HG02981 (cell line): ENCODE data around the gene CSTB.

Experiments used
- ATAC-seq: cut with Tn5 transposase; IDR thresholded peaks from one replicate; pipeline ENCODE4 v1.9.1; 2021; ENCODE audit warnings: mild to moderate bottlenecking, moderate library complexity; ENCODE audit not compliant: unreplicated experiment

The CSTB gene

GRCh38 chr21:43811262-43812105, 35.4 kb upstream of the CSTB start:
- no peak for ATAC-seq

DNA sequence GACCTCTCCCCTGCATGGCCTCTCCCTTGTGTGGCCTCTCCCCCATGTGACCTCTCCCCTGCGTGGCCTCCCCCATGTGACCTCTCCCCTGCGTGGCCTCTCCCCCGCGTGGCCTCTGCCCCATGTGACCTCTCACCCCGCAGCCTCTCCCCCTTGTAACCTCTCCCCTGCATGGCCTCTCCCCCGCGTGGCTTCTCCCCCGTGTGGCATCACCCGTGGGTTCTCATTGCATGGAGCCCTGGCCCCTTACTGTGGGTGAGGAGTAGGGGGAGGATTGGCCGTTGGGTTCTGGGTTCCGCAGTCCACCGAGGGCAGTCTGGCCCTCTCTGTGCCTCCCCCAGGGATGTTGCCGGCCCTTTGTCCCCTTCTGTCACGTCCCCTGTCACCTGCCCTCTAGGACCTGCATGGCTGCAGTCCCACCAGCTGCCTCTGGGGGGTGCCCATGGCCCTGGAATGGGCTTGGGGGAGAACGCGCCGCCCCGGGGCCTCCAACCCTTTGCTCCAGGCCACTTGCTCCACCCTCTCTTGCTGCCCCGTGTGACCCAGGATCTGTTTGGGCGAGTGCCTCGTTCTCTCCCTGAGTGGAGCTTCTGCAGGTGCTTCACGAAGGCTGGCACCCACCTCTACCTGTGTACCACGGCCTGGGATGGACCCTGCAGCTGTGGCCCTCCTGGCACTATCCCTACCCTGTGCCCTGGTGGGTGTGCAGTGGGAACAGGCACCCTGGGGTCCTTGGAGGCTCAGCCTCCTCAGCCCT, 34.6 kb upstream of the CSTB start:
- peak; percentile 70 for ATAC-seq

DNA sequence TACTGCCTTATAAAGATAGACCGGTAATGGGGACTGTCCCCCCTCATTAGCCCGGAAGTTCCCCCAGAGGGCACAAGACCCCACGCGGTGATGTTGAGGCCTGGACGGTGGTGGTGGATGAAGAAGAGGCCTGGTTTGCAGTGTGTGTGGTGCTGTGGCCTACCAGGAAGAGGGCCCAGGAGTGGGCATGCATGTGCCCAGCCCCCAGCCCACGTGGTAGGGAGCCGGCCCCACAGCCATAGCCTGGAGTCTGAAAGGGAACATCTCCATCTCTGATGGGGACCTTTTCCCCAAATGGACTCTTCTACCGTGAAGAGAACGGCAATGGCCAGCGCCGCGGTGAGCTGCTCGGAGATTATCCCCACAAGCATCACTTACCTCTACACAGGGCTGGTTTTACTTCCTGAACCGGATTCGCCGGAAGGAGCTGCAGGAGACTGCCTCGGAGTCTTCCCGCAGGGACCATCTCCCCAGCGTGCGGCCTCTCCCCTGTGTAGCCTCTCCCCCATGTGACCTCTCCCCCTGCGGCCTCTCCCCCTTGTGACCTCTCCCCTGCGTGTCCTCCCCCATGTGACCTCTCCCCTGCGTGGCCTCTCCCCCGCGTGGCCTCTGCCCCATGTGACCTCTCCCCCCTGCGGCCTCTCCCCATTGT, 33.9 kb upstream of the CSTB start:
- no peak for ATAC-seq

GRCh38 chr21:43809346-43809799, 33.3 kb upstream of the CSTB start:
- no peak for ATAC-seq

GRCh38 chr21:43808832-43809251, 32.7 kb upstream of the CSTB start:
- no peak for ATAC-seq

- no peak for ATAC-seq
These were observed 32.3 kb upstream of the CSTB start for GRCh38 chr21:43808367-43808766.

DNA sequence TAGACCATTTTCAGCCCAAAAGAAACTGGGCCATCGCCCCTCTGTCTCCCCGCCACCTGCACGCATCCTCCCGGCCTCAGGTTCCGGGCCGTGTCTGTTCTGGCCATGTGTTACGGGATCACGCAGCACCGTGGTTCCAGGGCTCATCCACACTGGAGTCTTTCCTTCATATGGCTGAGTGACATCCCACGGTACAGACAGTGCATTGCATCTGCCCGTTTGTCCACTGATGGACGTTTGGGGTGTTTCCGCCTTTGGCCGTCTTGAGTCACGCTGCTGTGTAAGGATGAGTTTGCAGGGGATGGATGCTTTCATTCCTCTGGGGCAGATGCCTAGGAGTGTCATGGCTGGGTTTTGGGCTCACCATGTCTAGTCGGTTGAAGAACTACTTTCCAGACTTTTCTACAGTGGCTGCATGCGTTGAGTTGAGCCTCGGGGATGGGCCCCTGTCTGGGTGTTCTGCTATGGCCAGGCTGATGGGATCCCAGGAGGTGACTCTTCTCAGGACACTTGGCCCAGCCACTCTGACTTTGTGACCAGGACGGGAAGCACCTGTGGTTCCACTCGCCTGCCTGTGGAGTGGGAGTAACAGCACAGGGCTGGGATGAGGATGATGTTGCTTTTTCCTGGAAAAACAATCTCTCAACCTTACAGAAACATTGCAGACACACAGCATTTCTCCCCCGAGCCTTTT, 30.1 kb upstream of the CSTB start:
- no peak for ATAC-seq

DNA sequence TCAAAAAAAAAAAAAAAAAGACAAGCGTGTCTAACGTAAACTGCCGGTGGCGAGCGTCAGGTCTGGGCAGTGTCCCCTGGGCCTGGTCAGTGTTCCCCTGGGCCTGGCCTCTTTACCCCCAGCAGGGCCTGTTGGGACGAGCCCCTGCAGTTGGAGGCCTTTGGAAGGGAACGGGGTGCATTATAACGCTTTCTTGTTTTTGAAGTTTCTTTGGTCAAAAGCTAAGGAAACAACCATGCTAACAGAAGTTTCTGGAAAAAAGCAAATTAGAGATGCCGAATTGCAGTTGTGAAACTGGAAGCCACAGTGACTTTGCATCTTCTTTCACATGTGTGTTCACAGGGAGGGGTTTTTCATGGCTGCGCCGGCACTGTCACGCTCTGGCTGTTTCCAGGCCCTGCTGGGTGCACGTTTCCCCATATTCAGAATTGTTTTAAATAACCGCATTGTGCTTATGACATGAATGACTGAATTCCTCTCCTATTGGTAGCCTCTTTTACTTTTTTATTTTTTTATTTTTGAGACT, 29.2 kb upstream of the CSTB start:
- peak; percentile 79 for ATAC-seq

DNA sequence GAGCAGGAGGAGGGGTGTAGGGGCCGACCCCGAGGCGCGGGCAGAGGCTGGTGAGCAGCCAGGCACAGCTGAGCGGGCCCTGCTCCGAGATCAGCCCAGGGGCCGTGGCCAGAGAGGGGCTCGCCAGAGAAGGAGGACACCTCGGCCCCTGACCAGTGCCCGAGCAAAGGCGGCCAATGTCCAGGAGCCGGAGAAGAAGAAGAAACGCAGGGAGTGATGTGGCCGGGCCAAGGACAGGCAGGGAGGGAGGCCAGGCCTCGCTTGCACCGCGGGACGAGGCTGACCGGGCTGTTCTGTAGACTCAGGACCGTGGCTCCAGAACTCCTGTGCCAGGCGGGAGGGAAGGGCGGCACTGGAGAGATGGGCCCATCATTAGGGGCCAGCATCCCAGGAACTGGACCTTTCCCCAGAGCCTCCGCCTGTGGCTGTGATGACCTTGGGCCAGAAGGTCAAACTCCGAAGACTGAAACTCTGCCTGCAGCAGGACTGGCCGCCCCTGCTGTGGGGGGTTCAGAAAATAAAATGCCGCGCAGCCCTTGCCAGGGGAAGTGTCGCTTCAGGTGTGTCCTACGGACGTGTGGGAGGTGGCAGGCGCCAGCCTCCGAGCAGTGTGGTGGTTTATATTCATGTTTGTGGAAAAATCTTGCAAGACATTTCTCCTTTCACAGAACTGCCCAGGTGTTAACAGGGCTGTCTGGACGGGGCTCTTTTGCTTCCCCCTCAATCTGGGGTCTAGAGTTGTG, 27.6 kb upstream of the CSTB start:
- ATAC-seq: no peak

DNA sequence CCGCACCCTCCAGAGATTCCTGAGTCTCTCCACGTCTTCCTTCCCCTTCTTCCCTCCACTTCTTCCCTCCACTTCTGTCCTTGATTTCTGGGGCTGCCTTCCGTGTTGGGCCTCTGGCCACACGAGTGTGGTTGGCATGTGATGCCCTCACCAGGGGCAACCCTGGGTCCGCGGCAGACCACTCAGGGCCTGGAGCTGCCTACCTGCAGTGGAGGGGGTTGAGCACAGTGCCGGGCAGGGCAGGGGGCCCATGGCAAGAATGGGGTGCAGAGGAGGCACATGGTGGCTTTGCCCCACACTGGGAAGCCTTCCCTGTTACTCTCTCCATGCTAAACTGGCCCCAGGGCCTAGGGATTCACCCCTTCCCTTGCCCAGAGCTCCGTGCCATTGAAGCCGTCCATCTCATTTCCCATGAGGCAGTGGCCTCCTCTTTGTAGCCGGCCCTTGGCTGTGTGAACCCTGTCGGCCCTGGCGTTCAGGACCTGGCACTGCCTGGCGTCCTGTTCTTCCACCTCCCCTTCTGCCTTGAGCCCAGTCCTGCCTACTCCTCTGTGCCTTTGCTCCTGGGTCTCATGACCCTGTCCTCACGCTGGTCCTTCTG, 26.7 kb upstream of the CSTB start:
- no peak for ATAC-seq

- ATAC-seq: no peak
These were observed 25.1 kb upstream of the CSTB start for GRCh38 chr21:43801006-43801783.

- no peak for ATAC-seq
These were observed 24.5 kb upstream of the CSTB start for GRCh38 chr21:43800566-43800965.

GRCh38 chr21:43800124-43800523, 24.0 kb upstream of the CSTB start:
- ATAC-seq: no peak

DNA sequence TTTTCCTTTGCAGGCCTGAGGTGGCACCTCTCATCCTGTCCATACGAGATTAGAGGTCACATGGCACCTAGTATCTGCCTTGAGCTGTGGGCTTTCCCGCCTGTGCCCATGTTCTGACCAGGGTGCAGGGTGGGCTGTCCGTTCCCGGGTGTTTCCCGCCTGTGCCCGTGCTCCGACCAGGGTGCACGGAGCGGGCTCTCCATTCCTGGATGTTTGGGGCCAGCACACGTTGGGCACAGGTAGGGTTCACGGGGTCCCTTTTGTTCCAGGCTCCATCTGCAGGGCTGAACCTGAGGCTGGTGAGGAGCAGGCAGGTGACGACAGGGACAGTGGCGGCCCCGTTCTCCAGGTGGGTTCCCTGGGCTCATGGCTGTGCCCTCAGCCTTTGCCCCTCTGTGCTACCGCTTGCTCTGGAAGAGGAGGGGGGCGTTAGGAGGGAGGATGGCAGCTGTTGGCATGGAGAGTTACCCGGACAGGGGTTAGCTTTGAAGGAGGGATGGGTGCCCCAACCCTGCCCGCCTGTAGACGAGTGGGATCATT, 23.3 kb upstream of the CSTB start:
- ATAC-seq: no peak

DNA sequence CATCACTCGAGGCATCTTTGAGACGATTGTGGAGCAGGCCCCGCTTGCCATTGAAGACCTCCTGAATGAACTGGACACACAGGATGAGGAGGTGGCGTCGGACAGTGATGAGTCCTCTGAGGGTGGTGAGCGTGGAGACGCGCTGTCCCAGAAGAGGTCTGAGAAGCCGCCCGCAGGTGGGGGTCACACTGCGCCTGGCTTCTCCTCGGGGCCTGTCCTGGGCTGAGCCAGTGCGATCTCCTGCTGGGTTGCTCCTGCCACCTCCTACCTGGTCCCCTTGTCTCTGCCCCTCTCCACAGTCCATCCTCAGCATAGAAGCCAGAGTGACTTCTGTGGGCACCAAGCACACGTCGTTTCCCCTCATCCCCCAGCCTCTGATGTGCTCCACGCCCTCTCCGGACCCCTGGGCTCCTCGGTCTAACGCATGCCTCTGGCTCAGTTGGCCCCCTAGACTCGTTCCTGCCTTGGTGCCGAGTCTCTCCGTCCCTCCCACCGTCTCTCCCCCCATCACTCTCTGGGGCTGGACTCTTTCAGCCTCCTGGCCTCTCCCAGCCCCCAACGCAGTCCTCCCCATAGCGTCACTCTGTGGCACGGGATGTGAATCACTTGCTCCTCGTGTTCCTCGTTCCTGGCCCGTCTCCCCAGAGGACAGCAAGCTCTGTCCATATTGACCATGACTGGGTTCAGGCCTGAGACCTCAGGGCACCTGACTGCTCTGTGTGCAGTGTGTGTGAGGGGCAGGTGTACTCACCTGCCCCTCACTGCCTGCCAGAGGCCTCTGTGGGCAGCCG, 22.0 kb upstream of the CSTB start:
- ATAC-seq: no peak

- ATAC-seq: no peak
These were observed 21.3 kb upstream of the CSTB start for GRCh38 chr21:43797415-43797814.

DNA sequence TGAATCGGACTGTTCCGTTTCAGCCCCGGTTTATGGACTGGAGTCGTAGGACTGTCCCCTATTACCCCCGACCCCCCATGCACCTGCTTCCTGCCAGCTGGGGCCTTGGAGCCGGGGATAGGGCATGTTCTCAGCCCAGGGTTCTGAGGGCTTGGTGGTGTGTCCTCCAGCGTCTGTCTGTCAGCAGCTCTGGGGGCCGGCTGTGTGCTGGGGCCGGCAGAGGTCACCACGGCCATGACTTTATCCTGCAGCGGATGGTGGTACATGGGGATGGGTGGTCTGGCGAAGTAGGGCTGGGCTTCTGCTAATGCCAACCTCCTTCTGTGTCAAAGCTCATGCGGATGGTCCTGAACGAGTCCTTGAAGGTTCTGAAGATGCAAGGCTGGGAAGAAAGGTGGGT, 18.7 kb upstream of the CSTB start:
- no peak for ATAC-seq

- no peak for ATAC-seq
These were observed 18.2 kb upstream of the CSTB start for GRCh38 chr21:43794311-43794710.
